Glutamatergic neuron (in vitro differentiated cells): ENCODE measurements around the gene NFKBIE. TPM values are rescaled to one million over a fixed set of nuclear protein-coding genes. Genes with fewer than 3 reads are reported as not detected.

Source experiments
- DNase-seq: peaks from one replicate; pipeline ENCODE4 v3.0.0; 2022
- H3K27ac Mint-ChIP-seq: one replicate; pipeline ENCODE4 v1.8.0; 2020; ENCODE audit warnings: mild to moderate bottlenecking, mixed read lengths, inconsistent platforms; ENCODE audit not compliant: unreplicated experiment
- H3K27me3 Mint-ChIP-seq: one replicate; pipeline ENCODE4 v1.8.0; 2020; ENCODE audit warnings: mild to moderate bottlenecking, moderate library complexity, mixed read lengths, inconsistent platforms; ENCODE audit not compliant: unreplicated experiment
- H3K36me3 Mint-ChIP-seq: one replicate; pipeline ENCODE4 v1.8.0; 2020; ENCODE audit warnings: mild to moderate bottlenecking, mixed read lengths, inconsistent platforms; ENCODE audit not compliant: unreplicated experiment
- H3K4me1 Mint-ChIP-seq: one replicate; pipeline ENCODE4 v1.8.0; 2020; ENCODE audit warnings: mild to moderate bottlenecking, low read depth, mixed read lengths, inconsistent platforms; ENCODE audit not compliant: unreplicated experiment
- H3K4me3 Mint-ChIP-seq: one replicate; pipeline ENCODE4 v1.8.0; 2020; ENCODE audit warnings: mild to moderate bottlenecking, mixed read lengths, inconsistent platforms; ENCODE audit not compliant: unreplicated experiment
- H3K9me3 Mint-ChIP-seq: one replicate; pipeline ENCODE4 v1.8.0; 2020; ENCODE audit warnings: mild to moderate bottlenecking, moderate library complexity, mixed read lengths, inconsistent platforms; ENCODE audit not compliant: unreplicated experiment
- CTCF ChIP-seq: fragments of 200-600 bp; sonication (generic); IDR thresholded peaks from one replicate; pipeline ENCODE4 v1.5.0; 2021; ENCODE audit not compliant: partially characterized antibody, unreplicated experiment
- total RNA-seq: library from RNA; stranded (reverse); fragmentation: NEBNext Ultra II Directional; extraction: Animal tissue kit (Norgen Biotek cat#: 25700); gene quantifications from one replicate; pipeline ENCODE4 v1.2.1, GENCODE V29; 2021; ENCODE audit not compliant: unreplicated experiment

NFKBIE gene
- total RNA-seq, 1 donor from 2014 or later = 15.3 TPM

GRCh38 chr6:44224965-44225305 lies 40.4 kb downstream of the NFKBIE start:
- H3K4me1 Mint-ChIP-seq = peaks cover 35% of the 10 kb centered on the region
- peaks cover 2% of the 10 kb centered on the region for H3K9me3 Mint-ChIP-seq
- peak overlapping the region; percentile 91 for H3K4me3 Mint-ChIP-seq
- H3K27ac Mint-ChIP-seq = peak overlapping the region; percentile 0
- no peak for TF ChIP-seq CTCF
- H3K36me3 Mint-ChIP-seq = no peaks in the 10 kb centered on the region
- peaks cover 5% of the 10 kb centered on the region for H3K27me3 Mint-ChIP-seq
- DNase-seq = no peak

GRCh38 chr6:44224029-44224964 lies 41.1 kb downstream of the NFKBIE start:
- H3K4me3 Mint-ChIP-seq = peak overlapping the region; percentile 91
- H3K27ac Mint-ChIP-seq = peak overlapping the region; percentile 81
- H3K27me3 Mint-ChIP-seq = peaks cover 5% of the 10 kb centered on the region
- H3K36me3 Mint-ChIP-seq = no peaks in the 10 kb centered on the region
- peak; percentile 51 for TF ChIP-seq CTCF
- peaks cover 35% of the 10 kb centered on the region for H3K4me1 Mint-ChIP-seq
- peaks cover 2% of the 10 kb centered on the region for H3K9me3 Mint-ChIP-seq
- peak; percentile 59 for DNase-seq

GRCh38 chr6:44223319-44224028 lies 41.9 kb downstream of the NFKBIE start, which contains the start of gene SLC29A1:
Gene SLC29A1 (plus strand): TSS chr6:44223595. CDS start chr6:44227314, 3,719 bp downstream.
- peaks cover 35% of the 10 kb centered on the region for H3K4me1 Mint-ChIP-seq
- H3K4me3 Mint-ChIP-seq = peak within 1 kb of the TSS; percentile 91
- DNase-seq = peak; percentile 89
- TF ChIP-seq CTCF = peak; percentile 72
- H3K9me3 Mint-ChIP-seq = peaks cover 2% of the 10 kb centered on the region
- peaks cover 5% of the 10 kb centered on the region for H3K27me3 Mint-ChIP-seq
- peak within 1 kb of the TSS; percentile 81 for H3K27ac Mint-ChIP-seq
- no peaks in the 10 kb centered on the region for H3K36me3 Mint-ChIP-seq

GRCh38 chr6:44222486-44223318 lies 42.6 kb downstream of the NFKBIE start:
- Mint-ChIP-seq H3K9me3 (peaks cover 2% of the 10 kb centered on the region), H3K27me3 (peaks cover 5% of the 10 kb centered on the region), H3K36me3 (no peaks in the 10 kb centered on the region), H3K4me3 (peak overlapping the region; percentile 78), H3K27ac (peak overlapping the region; percentile 33), H3K4me1 (peaks cover 28% of the 10 kb centered on the region)
- DNase-seq = no peak
- TF ChIP-seq CTCF = no peak
